ENCODE measurements around the gene CALR3. TPM values are rescaled to one million over a fixed set of nuclear protein-coding genes. Genes with fewer than 3 reads are reported as not detected.

The CALR3 gene
- total RNA-seq, 1 experiment from 2014 or later, result not detected

- DNase-seq (ENCODE audit: low read depth), result no peak
Measured at GRCh38 chr19:16429759-16430091, 66.2 kb downstream of the CALR3 start.

GRCh38 chr19:16429066-16429758 lies 66.8 kb downstream of the CALR3 start:
- no peak for DNase-seq (ENCODE audit: low read depth)

Other genes with a start within 250 kb of the CALR3 start
- gene KLF2, start 171.3 kb downstream of the CALR3 start, total RNA-seq (2014; rRNA removed; shearing (Covaris generic)), result 0.33 and 1.9 TPM in 2 replicates
- 9.0 and 9.9 TPM in 2 replicates for gene EPS15L1, start 24.2 kb downstream of the CALR3 start, total RNA-seq (2014; rRNA removed; shearing (Covaris generic))
- 3.2 and 6.9 TPM in 2 replicates for gene C19orf44, start 227 bp upstream of the CALR3 start, total RNA-seq (2014; rRNA removed; shearing (Covaris generic))
- gene CHERP, start 46.3 kb upstream of the CALR3 start, total RNA-seq (2014; rRNA removed; shearing (Covaris generic)), result 2.8 and 4.7 TPM in 2 replicates
- gene SLC35E1, start 76.2 kb upstream of the CALR3 start, total RNA-seq (2014; rRNA removed; shearing (Covaris generic)), result 25.4 and 30.6 TPM in 2 replicates
- gene MED26, start 132.0 kb upstream of the CALR3 start, total RNA-seq (2014; rRNA removed; shearing (Covaris generic)), result 5.1 and 6.2 TPM in 2 replicates
- 167 and 170 TPM in 2 replicates for gene SMIM7, start 164.0 kb upstream of the CALR3 start, total RNA-seq (2014; rRNA removed; shearing (Covaris generic))
- 1.0 and 1.1 TPM in 2 replicates for gene TMEM38A, start 165.0 kb upstream of the CALR3 start, total RNA-seq (2014; rRNA removed; shearing (Covaris generic))
- gene NWD1, start 223.7 kb upstream of the CALR3 start, total RNA-seq (2014; rRNA removed; shearing (Covaris generic)), result not detected in 2 replicates